Endodermal cell (in vitro differentiated cells): ENCODE data around the gene RNF225. TPM values are rescaled to one million over a fixed set of nuclear protein-coding genes. Genes with fewer than 3 reads are reported as not detected.

ENCODE experiments used
- DNase-seq: peaks from one replicate; pipeline ENCODE4 v3.0.0-alpha.2; 2017
- H3K27ac ChIP-seq: 2 replicates; pipeline ENCODE4 v1.5.1; 2013; ENCODE audit warnings: mild to moderate bottlenecking, low read depth, low read length, moderate library complexity
- H3K27me3 ChIP-seq: 2 replicates; pipeline ENCODE4 v1.6.1; 2013; ENCODE audit warnings: mild to moderate bottlenecking, low read length, moderate library complexity; ENCODE audit not compliant: insufficient read depth, control insufficient read depth, poor library complexity, severe bottlenecking
- H3K36me3 ChIP-seq: 2 replicates; pipeline ENCODE4 v1.7.0; 2013; ENCODE audit warnings: mild to moderate bottlenecking, low read length, moderate library complexity; ENCODE audit not compliant: control insufficient read depth, insufficient read depth
- H3K4me1 ChIP-seq: one replicate; pipeline ENCODE4 v1.7.0; 2013; ENCODE audit warnings: low read length; ENCODE audit not compliant: control insufficient read depth, insufficient read depth
- H3K4me3 ChIP-seq: 2 replicates; pipeline ENCODE4 v1.5.1; 2013; ENCODE audit warnings: mild to moderate bottlenecking, low read length, moderate library complexity
- H3K9ac ChIP-seq: 2 replicates; pipeline ENCODE4 v1.6.1; 2013; ENCODE audit warnings: mild to moderate bottlenecking, low read length, moderate library complexity; ENCODE audit not compliant: poor library complexity, severe bottlenecking; ENCODE audit errors: extremely low read depth
- H3K9me3 ChIP-seq: 2 replicates; pipeline ENCODE4 v1.6.1; 2013; ENCODE audit warnings: mild to moderate bottlenecking, low read length, moderate library complexity; ENCODE audit not compliant: control insufficient read depth
- H3K27ac Mint-ChIP-seq: 2 replicates; pipeline ENCODE4 v1.8.0; 2020; ENCODE audit warnings: mixed read lengths
- H3K27me3 Mint-ChIP-seq: 2 replicates; pipeline ENCODE4 v1.8.0; 2021; ENCODE audit warnings: mild to moderate bottlenecking, mixed read lengths; ENCODE audit not compliant: insufficient read depth
- H3K36me3 Mint-ChIP-seq: 2 replicates; pipeline ENCODE4 v1.8.0; 2020; ENCODE audit warnings: low read depth, mixed read lengths
- H3K4me1 Mint-ChIP-seq: 2 replicates; pipeline ENCODE4 v1.8.0; 2020; ENCODE audit warnings: mixed read lengths
- H3K4me3 Mint-ChIP-seq: 2 replicates; pipeline ENCODE4 v1.8.0; 2020; ENCODE audit warnings: mild to moderate bottlenecking, moderate library complexity, mixed read lengths
- H3K9me3 Mint-ChIP-seq: 2 replicates; pipeline ENCODE4 v1.8.0; 2020; ENCODE audit warnings: mild to moderate bottlenecking, mixed read lengths
- CTCF ChIP-seq: fragments of 200-600 bp; sonication (generic); conservative IDR thresholded peaks from 2 replicates; pipeline ENCODE4 v1.5.0; 2021; ENCODE audit warnings: antibody characterized with exemption, mild to moderate bottlenecking
- WGBS, 2 experiments: methylation state at CpG; one replicate each; pipeline versions ENCODE4 v1.1.5 to v1.1.7; 2013; ENCODE audit warnings: missing lambda C conversion rate in 2 of 2, mixed read lengths in 1 of 2; ENCODE audit not compliant: insufficient coverage in 1 of 2, insufficient read length in 1 of 2; 5-methylcytosine and 5-hydroxymethylcytosine counted together
- total RNA-seq, 2 donors: library from RNA; stranded (reverse); fragmentation: NEBNext Ultra II Directional in 1 of 2; extraction: Animal tissue kit (Norgen Biotek cat#: 25700) in 1 of 2; gene quantifications; 2 replicates in 1 of 2; 3 replicates in 1 of 2; pipeline ENCODE4 v1.2.1, GENCODE V29; 2021

The RNF225 gene
- total RNA-seq, 2 donors from 2014 or later: 0.82 to 0.92 TPM

GRCh38 chr19:58381460-58382212, 13.8 kb upstream of the RNF225 start:
- peak overlapping the region; percentile 94 for H3K27ac Mint-ChIP-seq
- no peaks in the 10 kb centered on the region for H3K9me3 Mint-ChIP-seq
- H3K4me3 ChIP-seq: peak overlapping the region; percentile 93
- peak overlapping the region; percentile 67 for H3K4me3 Mint-ChIP-seq
- no peaks in the 10 kb centered on the region for H3K36me3 Mint-ChIP-seq
- peaks cover 5% of the 10 kb centered on the region for H3K4me1 ChIP-seq
- no peaks in the 10 kb centered on the region for H3K36me3 ChIP-seq
- H3K27me3 Mint-ChIP-seq: no peaks in the 10 kb centered on the region
- 33 to 43% methylated on average over 14 to 25 of the region's 26 CpGs for WGBS, 2 experiments
- H3K9me3 ChIP-seq: no peaks in the 10 kb centered on the region
- no peak for TF ChIP-seq CTCF
- peak; percentile 42 for DNase-seq
- H3K27me3 ChIP-seq: no peaks in the 10 kb centered on the region
- peak overlapping the region; percentile 82 for H3K9ac ChIP-seq
- peaks cover 13% of the 10 kb centered on the region for H3K4me1 Mint-ChIP-seq
- H3K27ac ChIP-seq: no peak overlapping the region

GRCh38 chr19:58382997-58383603, 12.4 kb upstream of the RNF225 start:
- no peak overlapping the region for H3K4me3 ChIP-seq
- no peaks in the 10 kb centered on the region for H3K9me3 ChIP-seq
- DNase-seq: peak; percentile 31
- Mint-ChIP-seq H3K36me3 (peaks cover 4% of the 10 kb centered on the region), H3K9me3 (no peaks in the 10 kb centered on the region), H3K27me3 (no peaks in the 10 kb centered on the region), H3K4me1 (peaks cover 18% of the 10 kb centered on the region), H3K4me3 (peak overlapping the region; percentile 67), H3K27ac (no peak overlapping the region)
- TF ChIP-seq CTCF: no peak
- H3K4me1 ChIP-seq: peaks cover 11% of the 10 kb centered on the region
- 88 to 92% methylated on average over 5 to 6 of the region's 6 CpGs for WGBS, 2 experiments
- H3K36me3 ChIP-seq: peaks cover 2% of the 10 kb centered on the region
- H3K9ac ChIP-seq: no peak overlapping the region
- H3K27me3 ChIP-seq: no peaks in the 10 kb centered on the region
- no peak overlapping the region for H3K27ac ChIP-seq

- H3K36me3 Mint-ChIP-seq: peaks cover 18% of the 10 kb centered on the region
- peak; percentile 37 for DNase-seq
These were observed 10.1 kb upstream of the RNF225 start for GRCh38 chr19:58385313-58385890.

More at GRCh38 chr19:58385313-58385890, 10.1 kb upstream of the RNF225 start:
- Histone ChIP-seq H3K9me3 (no peaks in the 10 kb centered on the region), H3K27me3 (no peaks in the 10 kb centered on the region), H3K27ac (no peak overlapping the region), H3K9ac (peak overlapping the region; percentile 91), H3K36me3 (peaks cover 22% of the 10 kb centered on the region), H3K4me1 (peaks cover 13% of the 10 kb centered on the region), H3K4me3 (peak overlapping the region; percentile 99)
- no peak for TF ChIP-seq CTCF
- 92 to 94% methylated on average over 8 to 9 of the region's 9 CpGs for WGBS, 2 experiments
- Mint-ChIP-seq H3K27me3 (no peaks in the 10 kb centered on the region), H3K4me1 (peaks cover 18% of the 10 kb centered on the region), H3K9me3 (no peaks in the 10 kb centered on the region), H3K4me3 (peak overlapping the region; percentile 96), H3K27ac (peak overlapping the region; percentile 97)
